ENCODE data around the gene AKAP10. TPM values are rescaled to one million over a fixed set of nuclear protein-coding genes. Genes with fewer than 3 reads are reported as not detected.

Gene AKAP10
- total RNA-seq, 1 experiment from 2014 or later, result 39.9 TPM

GRCh38 chr17:19904412-19904811 lies 73.2 kb downstream of the AKAP10 start:
- H3K36me3 Mint-ChIP-seq (ENCODE audit: insufficient read depth, unreplicated experiment), result peaks cover 87% of the 10 kb centered on the region
- no TSS peak for BruUV-seq (replicated peaks)

GRCh38 chr17:19900809-19901208 lies 76.8 kb downstream of the AKAP10 start:
- TF ChIP-seq, protein P1, sequence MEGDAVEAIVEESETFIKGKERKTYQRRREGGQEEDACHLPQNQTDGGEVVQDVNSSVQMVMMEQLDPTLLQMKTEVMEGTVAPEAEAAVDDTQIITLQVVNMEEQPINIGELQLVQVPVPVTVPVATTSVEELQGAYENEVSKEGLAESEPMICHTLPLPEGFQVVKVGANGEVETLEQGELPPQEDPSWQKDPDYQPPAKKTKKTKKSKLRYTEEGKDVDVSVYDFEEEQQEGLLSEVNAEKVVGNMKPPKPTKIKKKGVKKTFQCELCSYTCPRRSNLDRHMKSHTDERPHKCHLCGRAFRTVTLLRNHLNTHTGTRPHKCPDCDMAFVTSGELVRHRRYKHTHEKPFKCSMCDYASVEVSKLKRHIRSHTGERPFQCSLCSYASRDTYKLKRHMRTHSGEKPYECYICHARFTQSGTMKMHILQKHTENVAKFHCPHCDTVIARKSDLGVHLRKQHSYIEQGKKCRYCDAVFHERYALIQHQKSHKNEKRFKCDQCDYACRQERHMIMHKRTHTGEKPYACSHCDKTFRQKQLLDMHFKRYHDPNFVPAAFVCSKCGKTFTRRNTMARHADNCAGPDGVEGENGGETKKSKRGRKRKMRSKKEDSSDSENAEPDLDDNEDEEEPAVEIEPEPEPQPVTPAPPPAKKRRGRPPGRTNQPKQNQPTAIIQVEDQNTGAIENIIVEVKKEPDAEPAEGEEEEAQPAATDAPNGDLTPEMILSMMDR (IDR thresholded peaks at IDR 0.05; ENCODE audit: insufficient read depth in 1 of 2, low read depth in 1 of 2, low read length in 1 of 2, severe bottlenecking in 1 of 2, unreplicated experiment in 1 of 2), result no peak
- ChIA-PET CTCF (no interaction called here), POLR2A (no interaction called here)
- BruUV-seq (replicated peaks), result no TSS peak
- no peak for DNase-seq
- no peaks in the 10 kb centered on the region for H3K9me3 Mint-ChIP-seq (ENCODE audit: unreplicated experiment)
- Histone ChIP-seq H3K4me3 (ENCODE audit: low read depth, low read length) (no peak overlapping the region), H3K36me3 (ENCODE audit: control insufficient read depth, insufficient read depth, low read length) (peaks cover 4% of the 10 kb centered on the region; the same call in 1 of the 2 replicates), H3K27me3 (replicated peaks; ENCODE audit: control insufficient read depth, insufficient read depth, low read length) (no peaks in the 10 kb centered on the region; the same call in 1 of the 2 replicates), H3K9me3 (no peaks in the 10 kb centered on the region), H3K4me1 (no peaks in the 10 kb centered on the region)
- H3K27me3 Mint-ChIP-seq (ENCODE audit: insufficient read depth, unreplicated experiment), result no peaks in the 10 kb centered on the region
- intact Hi-C loops (cut with micrococcal nuclease; ENCODE audit: unreplicated experiment), result no loop called here
- H3K36me3 Mint-ChIP-seq (ENCODE audit: insufficient read depth, unreplicated experiment), result peaks cover 58% of the 10 kb centered on the region
- H3K4me1 Mint-ChIP-seq (ENCODE audit: low read depth, unreplicated experiment), result no peaks in the 10 kb centered on the region
- H3K4me3 Mint-ChIP-seq (ENCODE audit: unreplicated experiment), result no peak overlapping the region
- H3K27ac Mint-ChIP-seq (ENCODE audit: unreplicated experiment), result no peak overlapping the region

More at GRCh38 chr17:19904412-19904811, 73.2 kb downstream of the AKAP10 start:
- Mint-ChIP-seq H3K4me1 (ENCODE audit: low read depth, unreplicated experiment) (peaks cover 6% of the 10 kb centered on the region), H3K9me3 (ENCODE audit: unreplicated experiment) (no peaks in the 10 kb centered on the region), H3K27me3 (ENCODE audit: insufficient read depth, unreplicated experiment) (no peaks in the 10 kb centered on the region), H3K27ac (ENCODE audit: unreplicated experiment) (no peak overlapping the region), H3K4me3 (ENCODE audit: unreplicated experiment) (no peak overlapping the region)
- DNase-seq, result no peak
- intact Hi-C loops (cut with micrococcal nuclease; ENCODE audit: unreplicated experiment), result no loop called here
- POLR2A ChIA-PET, result no interaction called here
- H3K27me3 ChIP-seq (replicated peaks; ENCODE audit: control insufficient read depth, insufficient read depth, low read length), result no peaks in the 10 kb centered on the region; the same call in 1 of the 2 replicates
- no peak overlapping the region for H3K4me3 ChIP-seq (ENCODE audit: low read depth, low read length)
- H3K4me1 ChIP-seq, result no peaks in the 10 kb centered on the region
- peaks cover 6% of the 10 kb centered on the region for H3K36me3 ChIP-seq (ENCODE audit: control insufficient read depth, insufficient read depth, low read length)
- CTCF ChIA-PET, result no interaction called here
- TF ChIP-seq, protein P1 (IDR thresholded peaks at IDR 0.05; ENCODE audit: insufficient read depth in 1 of 2, low read depth in 1 of 2, low read length in 1 of 2, severe bottlenecking in 1 of 2, unreplicated experiment in 1 of 2), result no peak
- H3K9me3 ChIP-seq, result no peaks in the 10 kb centered on the region

GRCh38 chr17:19897903-19898302 lies 79.7 kb downstream of the AKAP10 start:
- H3K9me3 Mint-ChIP-seq (ENCODE audit: unreplicated experiment), result no peaks in the 10 kb centered on the region
- H3K4me3 Mint-ChIP-seq (ENCODE audit: unreplicated experiment), result no peak overlapping the region
- H3K27ac Mint-ChIP-seq (ENCODE audit: unreplicated experiment), result peak overlapping the region; percentile 25
- POLR2A ChIA-PET, result no interaction called here
- no peak overlapping the region for H3K4me3 ChIP-seq (ENCODE audit: low read depth, low read length)
- H3K4me1 Mint-ChIP-seq (ENCODE audit: low read depth, unreplicated experiment), result no peaks in the 10 kb centered on the region
- H3K4me1 ChIP-seq, result no peaks in the 10 kb centered on the region
- intact Hi-C loops (cut with micrococcal nuclease; ENCODE audit: unreplicated experiment), result no loop called here
- CTCF ChIA-PET, result no interaction called here
- BruUV-seq (replicated peaks), result no TSS peak
- H3K27me3 Mint-ChIP-seq (ENCODE audit: insufficient read depth, unreplicated experiment), result no peaks in the 10 kb centered on the region
- H3K27me3 ChIP-seq (replicated peaks; ENCODE audit: control insufficient read depth, insufficient read depth, low read length), result no peaks in the 10 kb centered on the region; the same call in 1 of the 2 replicates
- peaks cover 34% of the 10 kb centered on the region for H3K36me3 Mint-ChIP-seq (ENCODE audit: insufficient read depth, unreplicated experiment)
- no peaks in the 10 kb centered on the region for H3K9me3 ChIP-seq
- TF ChIP-seq, protein P1 (IDR thresholded peaks at IDR 0.05; ENCODE audit: insufficient read depth in 1 of 2, low read depth in 1 of 2, low read length in 1 of 2, severe bottlenecking in 1 of 2, unreplicated experiment in 1 of 2), result no peak
- no peak for DNase-seq
- peaks cover 4% of the 10 kb centered on the region; the same call in 1 of the 2 replicates for H3K36me3 ChIP-seq (ENCODE audit: control insufficient read depth, insufficient read depth, low read length)

All from Caco-2 (cell line).